Mesenchymal stem cell (in vitro differentiated cells and primary cell): Measurements from ENCODE around the gene PDGFRB.

Source experiments
- DNase-seq: peaks from one replicate; pipeline ENCODE4 v3.0.0-alpha.2; 2013
- H2AFZ ChIP-seq: one replicate; pipeline ENCODE4 v1.6.1; 2013; ENCODE audit warnings: low read depth, mild to moderate bottlenecking, control low read depth, inconsistent platforms, low read length, moderate library complexity
- H2AK5ac ChIP-seq: 2 replicates; pipeline ENCODE4 v1.6.1; 2013; ENCODE audit warnings: low read length, moderate library complexity, mild to moderate bottlenecking, inconsistent platforms; ENCODE audit not compliant: severe bottlenecking
- H2BK120ac ChIP-seq: one replicate; pipeline ENCODE4 v1.6.1; 2013; ENCODE audit warnings: low read depth, mild to moderate bottlenecking, inconsistent platforms, low read length, moderate library complexity
- H2BK12ac ChIP-seq, 2 experiments: one replicate each; pipeline ENCODE4 v1.6.1; 2013; ENCODE audit warnings: inconsistent platforms in 2 of 2, low read length in 2 of 2, mild to moderate bottlenecking in 2 of 2, moderate library complexity in 2 of 2, control low read depth in 1 of 2
- H2BK15ac ChIP-seq: one replicate; pipeline ENCODE4 v1.6.1; 2013; ENCODE audit warnings: mild to moderate bottlenecking, low read depth, inconsistent platforms; ENCODE audit not compliant: poor library complexity, severe bottlenecking
- H2BK5ac ChIP-seq: 2 replicates; pipeline ENCODE4 v1.6.1; 2013; ENCODE audit warnings: low read depth, mild to moderate bottlenecking, low read length, control low read depth, inconsistent platforms; ENCODE audit not compliant: poor library complexity, severe bottlenecking
- H3K14ac ChIP-seq, 2 experiments: one replicate each; pipeline ENCODE4 v1.6.1; 2013; ENCODE audit warnings: inconsistent platforms in 2 of 2, low read length in 2 of 2, control low read depth in 1 of 2, mild to moderate bottlenecking in 1 of 2, moderate library complexity in 1 of 2
- H3K18ac ChIP-seq, 2 experiments: one replicate each; pipeline ENCODE4 v1.6.1; 2013; ENCODE audit warnings: inconsistent platforms in 2 of 2, low read length in 2 of 2, control low read depth in 1 of 2, low read depth in 1 of 2, mild to moderate bottlenecking in 1 of 2
- H3K23ac ChIP-seq, 2 experiments: one replicate each; pipeline ENCODE4 v1.6.1; 2013; ENCODE audit warnings: inconsistent platforms in 2 of 2, low read length in 2 of 2, mild to moderate bottlenecking in 2 of 2, moderate library complexity in 2 of 2, control low read depth in 1 of 2
- H3K27ac ChIP-seq: 2 replicates; pipeline ENCODE4 v1.5.1; 2013; ENCODE audit warnings: mild to moderate bottlenecking, moderate library complexity, low read length, control low read depth, inconsistent platforms; ENCODE audit not compliant: poor library complexity, severe bottlenecking
- H3K27me3 ChIP-seq, 2 experiments: 2 replicates each; pipeline versions ENCODE4 v1.6.1 to v1.7.0; 2013; ENCODE audit warnings: low read length in 2 of 2, mild to moderate bottlenecking in 2 of 2, moderate library complexity in 2 of 2, control low read depth in 1 of 2, inconsistent platforms in 1 of 2; ENCODE audit not compliant: control insufficient read depth in 1 of 2, insufficient read depth in 1 of 2
- H3K36me3 ChIP-seq, 2 experiments: 2 replicates each; pipeline versions ENCODE4 v1.6.1 to v1.7.0; 2013; ENCODE audit warnings: low read length in 2 of 2, control low read depth in 1 of 2, inconsistent platforms in 1 of 2, low read depth in 1 of 2, mild to moderate bottlenecking in 1 of 2; ENCODE audit not compliant: insufficient read depth in 2 of 2, control insufficient read depth in 1 of 2
- H3K4ac ChIP-seq, 2 experiments: one replicate each; pipeline ENCODE4 v1.6.1; 2013; ENCODE audit warnings: inconsistent platforms in 2 of 2, low read length in 2 of 2, mild to moderate bottlenecking in 2 of 2, moderate library complexity in 2 of 2, control low read depth in 1 of 2, low read depth in 1 of 2
- H3K4me1 ChIP-seq: 2 replicates; pipeline ENCODE4 v1.6.1; 2013; ENCODE audit warnings: low read depth, low read length, control low read depth; ENCODE audit not compliant: control insufficient read depth, insufficient read depth
- H3K4me2 ChIP-seq: 2 replicates; pipeline ENCODE4 v1.6.1; 2013; ENCODE audit warnings: low read length, mild to moderate bottlenecking, inconsistent platforms; ENCODE audit not compliant: poor library complexity, severe bottlenecking
- H3K4me3 ChIP-seq, 2 experiments: 2 replicates each; pipeline versions ENCODE4 v1.5.1 to v1.7.0; 2013; ENCODE audit warnings: low read length in 2 of 2, mild to moderate bottlenecking in 2 of 2, control low read depth in 1 of 2, low read depth in 1 of 2; ENCODE audit not compliant: insufficient read depth in 1 of 2
- H3K79me1 ChIP-seq: replicated peaks from 2 replicates; pipeline ENCODE4 v1.6.1; 2013; ENCODE audit warnings: mild to moderate bottlenecking, control low read depth, low read length, inconsistent platforms; ENCODE audit not compliant: poor library complexity, severe bottlenecking
- H3K9ac ChIP-seq: 2 replicates; pipeline ENCODE4 v1.7.0; 2013; ENCODE audit warnings: mild to moderate bottlenecking, low read length, moderate library complexity
- H3K9me3 ChIP-seq: 2 replicates; pipeline ENCODE4 v1.7.0; 2013; ENCODE audit warnings: mild to moderate bottlenecking, low read length; ENCODE audit not compliant: control insufficient read depth
- H4K8ac ChIP-seq: one replicate; pipeline ENCODE4 v1.6.1; 2013; ENCODE audit warnings: inconsistent platforms, mild to moderate bottlenecking, low read length, moderate library complexity
- H4K91ac ChIP-seq: one replicate; pipeline ENCODE4 v1.6.1; 2013; ENCODE audit warnings: mild to moderate bottlenecking, low read length, inconsistent platforms
- WGBS: methylation state at CpG from one replicate; pipeline ENCODE4 v1.1.7; 2013; ENCODE audit warnings: mixed read lengths; 5-methylcytosine and 5-hydroxymethylcytosine counted together

Gene PDGFRB

DNA sequence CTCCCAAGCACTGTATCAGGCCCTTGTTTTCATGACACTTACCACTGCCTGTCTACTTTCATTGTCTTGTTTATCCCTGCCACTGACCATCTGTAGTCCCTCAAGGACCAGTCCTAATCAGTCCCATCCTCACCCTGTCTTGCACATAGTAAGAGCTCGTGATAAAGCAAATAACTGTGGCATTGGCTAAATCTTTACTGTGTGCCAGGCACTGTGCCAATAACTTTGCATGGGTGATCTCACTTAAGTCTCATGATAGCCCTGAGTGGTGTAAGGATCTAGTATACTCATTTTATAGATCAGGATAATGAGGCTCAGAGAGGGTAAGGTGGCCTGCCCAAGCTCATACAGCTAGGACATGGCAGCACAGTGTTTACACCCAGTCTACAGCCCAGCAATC, 16.5 kb upstream of the PDGFRB start:
- Histone ChIP-seq H3K23ac (no peak overlapping the region), H3K18ac (no peak overlapping the region), H3K27me3 (peaks cover 0 to 16% of the 10 kb centered on the region in 2 experiments), H3K14ac (no peak overlapping the region), H3K4ac (no peak overlapping the region), H2BK15ac (no peak overlapping the region), H2BK5ac (no peak overlapping the region), H4K8ac (no peak overlapping the region), H3K9ac (peak overlapping the region; percentile 50), H3K4me2 (no peak overlapping the region), H2BK120ac (no peak overlapping the region), H3K27ac (no peak overlapping the region), H2AK5ac (no peak overlapping the region), H2BK12ac (no peak overlapping the region), H3K9me3 (no peaks in the 10 kb centered on the region), H3K79me1 (no peaks in the 10 kb centered on the region), H4K91ac (peak overlapping the region; percentile 43), H3K4me3 (peak overlapping the region in 1 of 2 experiments; percentile 30), H3K36me3 (no peaks in the 10 kb centered on the region), H3K4me1 (peaks cover 8% of the 10 kb centered on the region), H2AFZ (no peak overlapping the region)
- 84% methylated on average over 1 of the region's 1 CpG for WGBS
- peak; percentile 47 for DNase-seq

DNA sequence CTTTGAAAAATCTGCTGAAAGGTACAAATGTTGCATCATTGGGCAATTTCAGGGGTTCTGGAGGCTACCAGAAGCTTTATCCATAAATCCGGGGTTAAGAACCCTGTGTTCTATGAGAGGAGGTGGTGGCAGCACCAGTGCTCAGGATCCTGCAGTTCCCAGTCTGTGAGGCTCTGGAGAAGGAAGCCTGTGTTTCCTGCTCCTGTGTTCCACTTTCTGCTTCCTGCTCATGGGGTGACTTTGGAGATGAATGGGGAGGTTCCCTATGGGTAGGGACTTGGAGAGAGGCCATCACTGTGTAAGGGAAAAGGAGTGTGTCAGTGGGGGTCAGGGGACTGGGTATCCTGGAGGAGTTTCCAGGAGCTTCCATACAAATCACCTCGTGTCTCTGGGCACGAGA, 13.2 kb upstream of the PDGFRB start:
- H3K4me3 ChIP-seq = no peak overlapping the region
- no peak overlapping the region for H2BK12ac ChIP-seq
- H3K14ac ChIP-seq = no peak overlapping the region
- H2BK120ac ChIP-seq = no peak overlapping the region
- H4K8ac ChIP-seq = no peak overlapping the region
- H3K36me3 ChIP-seq = no peaks in the 10 kb centered on the region
- peaks cover 0 to 16% of the 10 kb centered on the region in 2 experiments for H3K27me3 ChIP-seq
- H4K91ac ChIP-seq = no peak overlapping the region
- H3K4me2 ChIP-seq = no peak overlapping the region
- no peak overlapping the region for H3K4ac ChIP-seq
- no peak for DNase-seq
- H2AK5ac ChIP-seq = no peak overlapping the region
- H3K18ac ChIP-seq = no peak overlapping the region
- no peak overlapping the region for H3K27ac ChIP-seq
- no peak overlapping the region for H2AFZ ChIP-seq
- H2BK15ac ChIP-seq = no peak overlapping the region
- H3K9ac ChIP-seq = peak overlapping the region; percentile 8
- H3K4me1 ChIP-seq = peaks cover 6% of the 10 kb centered on the region
- WGBS = 79% methylated on average over 3 of the region's 3 CpGs
- no peak overlapping the region for H3K23ac ChIP-seq
- H3K79me1 ChIP-seq = no peaks in the 10 kb centered on the region
- H2BK5ac ChIP-seq = no peak overlapping the region
- H3K9me3 ChIP-seq = no peaks in the 10 kb centered on the region

GRCh38 chr5:150167908-150168307, 12.3 kb upstream of the PDGFRB start:
- 81% methylated on average over 14 of the region's 14 CpGs for WGBS

DNA sequence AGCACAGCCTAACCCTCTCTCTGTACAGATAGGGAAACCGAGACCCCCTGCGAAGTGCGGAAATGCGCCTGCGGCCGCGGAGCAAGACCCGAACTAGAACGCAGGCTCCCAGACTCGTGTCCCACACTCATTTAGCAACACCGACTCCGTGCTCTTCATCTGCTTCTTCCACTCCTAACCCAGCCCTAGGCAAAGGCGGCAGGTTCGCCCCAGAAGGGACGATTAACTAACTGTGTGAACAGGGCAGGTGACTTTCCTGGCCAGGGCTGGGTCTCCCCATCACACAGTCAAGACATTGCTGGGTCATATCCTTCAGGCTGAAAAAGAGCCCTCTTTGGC, 11.8 kb upstream of the PDGFRB start:
- Histone ChIP-seq H3K27ac (no peak overlapping the region), H3K9ac (no peak overlapping the region), H4K8ac (no peak overlapping the region), H3K4me2 (no peak overlapping the region), H4K91ac (no peak overlapping the region), H2BK120ac (no peak overlapping the region), H3K4me1 (peaks cover 9% of the 10 kb centered on the region), H2BK12ac (no peak overlapping the region), H2AK5ac (no peak overlapping the region), H3K27me3 (peaks cover 0 to 16% of the 10 kb centered on the region in 2 experiments), H2BK15ac (no peak overlapping the region), H3K23ac (no peak overlapping the region), H3K36me3 (no peaks in the 10 kb centered on the region), H2BK5ac (no peak overlapping the region), H3K4me3 (no peak overlapping the region), H3K18ac (no peak overlapping the region), H3K9me3 (no peaks in the 10 kb centered on the region), H2AFZ (no peak overlapping the region), H3K79me1 (no peaks in the 10 kb centered on the region), H3K14ac (no peak overlapping the region), H3K4ac (no peak overlapping the region)
- 64% methylated on average over 15 of the region's 15 CpGs for WGBS
- no peak for DNase-seq

More at GRCh38 chr5:150167908-150168307, 12.3 kb upstream of the PDGFRB start:
- Histone ChIP-seq H2BK15ac (no peak overlapping the region), H3K27me3 (peaks cover 0 to 16% of the 10 kb centered on the region in 2 experiments), H3K9ac (no peak overlapping the region), H2AK5ac (no peak overlapping the region), H4K8ac (no peak overlapping the region), H3K79me1 (no peaks in the 10 kb centered on the region), H3K4me3 (no peak overlapping the region), H3K4ac (no peak overlapping the region), H2BK12ac (no peak overlapping the region), H2BK5ac (no peak overlapping the region), H3K23ac (no peak overlapping the region), H3K4me1 (peaks cover 9% of the 10 kb centered on the region), H3K18ac (no peak overlapping the region), H2BK120ac (no peak overlapping the region), H4K91ac (no peak overlapping the region), H2AFZ (no peak overlapping the region), H3K27ac (no peak overlapping the region), H3K14ac (no peak overlapping the region), H3K36me3 (no peaks in the 10 kb centered on the region), H3K9me3 (no peaks in the 10 kb centered on the region), H3K4me2 (no peak overlapping the region)
- no peak for DNase-seq
